Fibroblast of villous mesenchyme (primary cell): ENCODE results near the gene HOMER1. TPM values are rescaled to one million over a fixed set of nuclear protein-coding genes. Genes with fewer than 3 reads are reported as not detected.

ENCODE experiments used
- DNase-seq: peaks from one replicate; pipeline ENCODE4 v3.0.0-alpha.2; 2010; ENCODE audit warnings: low read depth
- H3K4me3 ChIP-seq: 2 replicates; pipeline ENCODE4 v1.5.1; 2011; ENCODE audit warnings: low read depth, mild to moderate bottlenecking, low read length
- CTCF ChIP-seq: IDR thresholded peaks from 2 replicates; pipeline ENCODE4 v1.5.1; 2012; ENCODE audit warnings: low read depth, mild to moderate bottlenecking, low read length; ENCODE audit not compliant: insufficient read depth
- total RNA-seq: library from RNA; depleted of rRNA; stranded (reverse); fragments of >200 nt; gene quantifications from 2 replicates; pipeline ENCODE4 v1.2.3, GENCODE V29; 2012

Gene HOMER1
- total RNA-seq, 1 donor, result 15.5 TPM

- TF ChIP-seq CTCF, result no peak
- H3K4me3 ChIP-seq, result no peak overlapping the region
- DNase-seq, result no peak
These were observed 27.8 kb downstream of the HOMER1 start for GRCh38 chr5:79486116-79486515.

- TF ChIP-seq CTCF, result no peak
- DNase-seq, result no peak
- no peak overlapping the region for H3K4me3 ChIP-seq
These were observed 29.2 kb downstream of the HOMER1 start for GRCh38 chr5:79484731-79485130.

- no peak overlapping the region for H3K4me3 ChIP-seq
- DNase-seq, result no peak
- no peak for TF ChIP-seq CTCF
These were observed 32.4 kb downstream of the HOMER1 start for GRCh38 chr5:79481574-79481973.

- H3K4me3 ChIP-seq, result no peak overlapping the region
- no peak for DNase-seq
- no peak for TF ChIP-seq CTCF
These were observed 32.9 kb downstream of the HOMER1 start for GRCh38 chr5:79480991-79481390.

- H3K4me3 ChIP-seq, result no peak overlapping the region
- DNase-seq, result no peak
- TF ChIP-seq CTCF, result no peak
These were observed 38.8 kb downstream of the HOMER1 start for GRCh38 chr5:79475152-79475466.

- DNase-seq, result no peak
- no peak overlapping the region for H3K4me3 ChIP-seq
- TF ChIP-seq CTCF, result no peak
These were observed 39.4 kb downstream of the HOMER1 start for GRCh38 chr5:79474367-79475151.

- no peak overlapping the region for H3K4me3 ChIP-seq
- no peak for TF ChIP-seq CTCF
- no peak for DNase-seq
These were observed 42.4 kb downstream of the HOMER1 start for GRCh38 chr5:79471556-79471955.
